HCT116 (cell line): ENCODE data around the gene ANXA4. TPM values are rescaled to one million over a fixed set of nuclear protein-coding genes. Genes with fewer than 3 reads are reported as not detected.

Source experiments
- ATAC-seq: fragments of 200-7000 bp; cut with Tn5 transposase; 2 replicates; pipeline ENCODE4 v1.9.1; 2020; ENCODE audit warnings: mild to moderate bottlenecking, moderate library complexity
- Bru-seq: library from RNA; stranded (reverse); fragments of 400-500 nt; gene quantifications from one replicate; lab custom pipeline; 2021; lab: Mats Ljungman, UMichigan
- BruChase-seq, 2 experiments: library from RNA; stranded (reverse); fragments of 400-500 nt; gene quantifications; one replicate each; lab custom pipeline; 2021; lab: Mats Ljungman, UMichigan
- BruUV-seq: library from RNA; stranded (reverse); fragments of 400-500 nt; replicated peaks from 2 replicates; lab custom pipeline; 2021; lab: Mats Ljungman, UMichigan
- CTCF ChIA-PET: fragments of 300-600 bp; sonication (Branson Sonifier 250); formaldehyde crosslinking; loops from one replicate; lab custom pipeline; 2021; ENCODE audit warnings: antibody characterized with exemption; lab: Charles Lee
- POLR2A ChIA-PET: fragments of 300-600, 350-600 bp; sonication (Branson Sonifier 250); formaldehyde crosslinking; loops from one replicate; lab custom pipeline; 2021; ENCODE audit warnings: antibody characterized with exemption; lab: Charles Lee
- RAD21 ChIA-PET, 2 experiments: fragments of 300-600 bp; sonication (Branson Sonifier 250); formaldehyde crosslinking; loops; one replicate each; lab custom pipeline; 2023; ENCODE audit warnings: low total read pairs in 2 of 2; ENCODE audit not compliant: uncharacterized antibody in 2 of 2, unreplicated experiment in 2 of 2, low non-redundant PET in 1 of 2; lab: Charles Lee
- DNase-seq: peaks from one replicate; pipeline ENCODE4 v3.0.0-alpha.2; 2010; ENCODE audit warnings: low read depth, low spot score
- H2AFZ ChIP-seq: fragments of 200-600 bp; shearing (Covaris generic), sonication (generic); 2 replicates; pipeline ENCODE4 v1.6.1; 2017; ENCODE audit warnings: low read depth, mixed run types, mixed read lengths, antibody characterized with exemption, low read length; ENCODE audit not compliant: poor library complexity, severe bottlenecking
- H3K27ac ChIP-seq: 2 replicates; pipeline ENCODE4 v1.5.1; 2012; ENCODE audit warnings: low read depth, low read length
- H3K27me3 ChIP-seq: fragments of 200-600 bp; sonication (generic); 2 replicates; pipeline ENCODE4 v1.6.1; 2016; ENCODE audit warnings: mixed run types, low read length, mixed read lengths; ENCODE audit not compliant: insufficient read depth
- H3K36me3 ChIP-seq, 2 experiments: fragments of 200-500 bp in 1 of 2; fragments of 200-600 bp in 1 of 2; sonication (Bioruptor generic) in 1 of 2; sonication (generic) in 1 of 2; 2 replicates each; pipeline versions ENCODE4 v1.5.1 to v1.6.1; 2014 to 2016; ENCODE audit warnings: low read length in 2 of 2, inconsistent platforms in 1 of 2, mixed read lengths in 1 of 2, mixed run types in 1 of 2; ENCODE audit not compliant: insufficient read depth in 2 of 2, control insufficient read depth in 1 of 2
- H3K4me1 ChIP-seq, 2 experiments: fragments of 200-600 bp in 1 of 2; sonication (generic) in 1 of 2; 2 replicates each; pipeline versions ENCODE4 v1.5.1 to v1.6.1; 2012 to 2017; ENCODE audit warnings: low read length in 2 of 2, inconsistent platforms in 1 of 2, mild to moderate bottlenecking in 1 of 2, mixed read lengths in 1 of 2, mixed run types in 1 of 2, moderate library complexity in 1 of 2; ENCODE audit not compliant: insufficient read depth in 2 of 2, control insufficient read depth in 1 of 2
- H3K4me2 ChIP-seq: fragments of 200-600 bp; sonication (generic); 2 replicates; pipeline ENCODE4 v1.6.1; 2017; ENCODE audit warnings: mixed run types, low read length, mixed read lengths
- H3K4me3 ChIP-seq, 2 experiments: fragments of 200-600 bp in 1 of 2; sonication (generic) in 1 of 2; replicated peaks in 1 of 2; 2 replicates each; pipeline ENCODE4 v1.5.1; 2011 to 2016; ENCODE audit warnings: low read length in 2 of 2, control low read depth in 1 of 2, low read depth in 1 of 2, mild to moderate bottlenecking in 1 of 2, mixed read lengths in 1 of 2, mixed run types in 1 of 2
- H3K79me2 ChIP-seq: fragments of 200-600 bp; sonication (generic); 2 replicates; pipeline ENCODE4 v1.6.1; 2017; ENCODE audit warnings: mild to moderate bottlenecking, mixed run types, low read length, moderate library complexity, mixed read lengths; ENCODE audit not compliant: insufficient read depth
- H3K9ac ChIP-seq: fragments of 200-600 bp; sonication (generic); 2 replicates; pipeline ENCODE4 v1.6.1; 2016; ENCODE audit warnings: low read length, mixed read lengths
- H3K9me2 ChIP-seq: fragments of 200-600 bp; sonication (generic), shearing (Covaris generic); 2 replicates; pipeline ENCODE4 v1.6.1; 2017; ENCODE audit warnings: mixed run types, mild to moderate bottlenecking, moderate library complexity; ENCODE audit not compliant: insufficient read depth
- H3K9me3 ChIP-seq, 2 experiments: fragments of 200-500 bp in 1 of 2; fragments of 200-600 bp in 1 of 2; sonication (Bioruptor generic) in 1 of 2; sonication (generic) in 1 of 2; 2 replicates each; pipeline ENCODE4 v1.6.1; 2014 to 2017; ENCODE audit warnings: low read length in 2 of 2, mixed read lengths in 2 of 2, inconsistent platforms in 1 of 2, low read depth in 1 of 2, mild to moderate bottlenecking in 1 of 2, mixed run types in 1 of 2, moderate library complexity in 1 of 2; ENCODE audit not compliant: control insufficient read depth in 1 of 2, insufficient read depth in 1 of 2
- H4K20me1 ChIP-seq: fragments of 200-600 bp; sonication (generic), shearing (Covaris generic); 2 replicates; pipeline ENCODE4 v1.6.1; 2017; ENCODE audit warnings: mixed run types, mild to moderate bottlenecking, moderate library complexity; ENCODE audit not compliant: insufficient read depth
- ATF3 ChIP-seq: IDR thresholded peaks from 2 replicates; pipeline ENCODE4 v1.6.1; 2012
- CBX3 ChIP-seq: IDR thresholded peaks from 2 replicates; pipeline ENCODE4 v1.6.1; 2012; ENCODE audit warnings: low read depth
- CEBPB ChIP-seq: IDR thresholded peaks from 2 replicates; pipeline ENCODE4 v1.6.1; 2012; ENCODE audit warnings: low read depth
- EGR1 ChIP-seq: IDR thresholded peaks from 2 replicates; pipeline ENCODE4 v1.6.1; 2012; ENCODE audit warnings: low read depth
- EZH2 ChIP-seq: fragments of 200-600 bp; sonication (generic); IDR thresholded peaks from 2 replicates; pipeline ENCODE4 v1.6.1; 2017; ENCODE audit warnings: antibody characterized with exemption, mixed run types
- EZH2phosphoT487 ChIP-seq: fragments of 200-600 bp; IDR thresholded peaks from 2 replicates; pipeline ENCODE4 v1.6.1; 2018; ENCODE audit warnings: antibody characterized with exemption, borderline replicate concordance
- FOSL1 ChIP-seq: IDR thresholded peaks from 2 replicates; pipeline ENCODE4 v1.6.1; 2012; ENCODE audit warnings: low read depth
- JUND ChIP-seq: IDR thresholded peaks from 2 replicates; pipeline ENCODE4 v1.6.1; 2012
- POLR2A ChIP-seq: IDR thresholded peaks from 2 replicates; pipeline ENCODE4 v1.7.0; 2011; ENCODE audit warnings: borderline replicate concordance; ENCODE audit not compliant: insufficient read depth, insufficient read length; ENCODE audit errors: extremely low read depth
- POLR2AphosphoS5 ChIP-seq: IDR thresholded peaks from 2 replicates; pipeline ENCODE4 v1.6.1; 2011; ENCODE audit warnings: mild to moderate bottlenecking, low read depth, low read length, moderate library complexity
- RAD21 ChIP-seq: IDR thresholded peaks from 2 replicates; pipeline ENCODE4 v1.6.1; 2012; ENCODE audit warnings: low read depth, mild to moderate bottlenecking
- REST ChIP-seq: IDR thresholded peaks from 2 replicates; pipeline ENCODE4 v1.6.1; 2012; ENCODE audit warnings: low read depth
- SIN3A ChIP-seq: IDR thresholded peaks from 2 replicates; pipeline ENCODE4 v1.6.1; 2012; ENCODE audit warnings: low read depth
- SP1 ChIP-seq: IDR thresholded peaks from 2 replicates; pipeline ENCODE4 v1.6.1; 2012; ENCODE audit warnings: low read depth
- SRF ChIP-seq: IDR thresholded peaks from 2 replicates; pipeline ENCODE4 v1.6.1; 2012; ENCODE audit warnings: low read depth
- TCF7L2 ChIP-seq: IDR thresholded peaks from 2 replicates; pipeline ENCODE4 v1.7.0; 2011; ENCODE audit warnings: borderline replicate concordance, inconsistent platforms; ENCODE audit not compliant: insufficient read depth, insufficient read length; ENCODE audit errors: extremely low read depth
- YY1 ChIP-seq: IDR thresholded peaks from 2 replicates; pipeline ENCODE4 v1.6.1; 2011; ENCODE audit warnings: low read length, low read depth, moderate library complexity, mild to moderate bottlenecking; ENCODE audit not compliant: insufficient replicate concordance; ENCODE audit errors: extremely low read depth
- ZBTB33 ChIP-seq: IDR thresholded peaks from 2 replicates; pipeline ENCODE4 v1.6.1; 2011; ENCODE audit warnings: mild to moderate bottlenecking, low read length, moderate library complexity; ENCODE audit not compliant: insufficient replicate concordance; ENCODE audit errors: extremely low read depth
- ZFX ChIP-seq: fragments of 450-650 bp; IDR thresholded peaks from 2 replicates; pipeline ENCODE4 v1.6.1; 2017
- ZNF274 ChIP-seq: fragments of 200-500 bp; sonication (Bioruptor generic); IDR thresholded peaks from 2 replicates; pipeline ENCODE4 v1.6.1; 2014; ENCODE audit warnings: mild to moderate bottlenecking, low read depth, low read length, inconsistent platforms
- intact Hi-C: fragments of 100-400 bp; cut with micrococcal nuclease; formaldehyde crosslinking; loops from 2 replicates; pipeline ENCODE4 v1.10.0; 2022
- long read RNA-seq: library from polyadenylated mRNA; unstranded; transcript quantifications from one replicate; pipeline ENCODE4 v2.0.0, GENCODE V29; 2021; ENCODE audit not compliant: unreplicated experiment
- polyA plus RNA-seq: library from polyadenylated mRNA; unstranded; fragments of >200 nt; gene quantifications from 2 replicates; pipeline ENCODE4 v1.2.1, GENCODE V29; 2012; ENCODE audit warnings: missing spikeins
- total RNA-seq: library from RNA; stranded (reverse); gene quantifications from one replicate; pipeline ENCODE4 v1.2.1, GENCODE V29; 2021; ENCODE audit not compliant: unreplicated experiment

ANXA4 gene
- total RNA-seq (64.6 TPM), Bru-seq, nascent RNA (percentile 68 among the genes with signal in this experiment), BruChase-seq, experiment 1, labeled RNA remaining after a 6-hour chase (percentile 61 among the genes with signal in this experiment), BruChase-seq, experiment 2, labeled RNA remaining after a 2-hour chase (percentile 66 among the genes with signal in this experiment)
- polyA plus RNA-seq: 68.6 and 75.8 TPM in 2 replicates
- long read RNA-seq, transcript ANXA4-201 (13 exons, 2,799 nt): major isoform, 73 of 99 reads
- long read RNA-seq, partial matches to known transcripts: 11 of 99 reads
- long read RNA-seq, other reads (novel, unspliced or antisense): 15 of 99 reads

- CTCF ChIA-PET: interaction anchor here (0.6 to 3.5 kb wide), 4 partner anchors 14 to 562 kb away, joined by 3 to 21 read pairs (median 4); no protein-coding TSS in a partner anchor
- Histone ChIP-seq H3K9ac (peak within 1 kb of the TSS; percentile 87), H3K4me2 (peak within 1 kb of the TSS; percentile 87), H4K20me1 (no peaks in the 10 kb centered on the region), H3K79me2 (peaks cover 40% of the 10 kb centered on the region), H3K9me3 (no peaks in the 10 kb centered on the region), H3K9me2 (no peaks in the 10 kb centered on the region), H3K4me1 (peaks cover 18 to 29% of the 10 kb centered on the region in 2 experiments), H3K27ac (peak within 1 kb of the TSS; percentile 79), H2AFZ (peak within 1 kb of the TSS; percentile 75), H3K27me3 (no peaks in the 10 kb centered on the region), H3K36me3 (no peaks in the 10 kb centered on the region), H3K4me3 (peak within 1 kb of the TSS; percentile 77 to 95)
- DNase-seq (peak; percentile 62), ATAC-seq (peak; percentile 92)
- intact Hi-C loops: loop anchor here (5.0 kb wide), 1 partner anchor 76 kb away; no protein-coding TSS in a partner anchor
- RAD21 ChIA-PET: interaction anchor here in 1 of 2 experiments (1.1 kb wide), 2 partner anchors 17 to 75 kb away, joined by 4 to 5 read pairs; no protein-coding TSS in a partner anchor
- POLR2A ChIA-PET: interaction anchor here (0.8 to 1.8 kb wide), 5 partner anchors 9 to 25 kb away, joined by 3 to 8 read pairs (median 3); no protein-coding TSS in a partner anchor
- BruUV-seq: no TSS peak
- TF ChIP-seq EGR1 (no peak), POLR2A (peak; percentile 79), REST (no peak), RAD21 (no peak; the same call in none of the 2 replicates), ATF3 (no peak), SIN3A (peak; percentile 85), POLR2AphosphoS5 (peak; percentile 96), TCF7L2 (no peak), EZH2 (no peak), ZNF274 (no peak), FOSL1 (no peak), JUND (no peak; the same call in 1 of the 2 replicates), YY1 (peak; percentile 42), ZBTB33 (no peak), ZFX (peak; percentile 96), CBX3 (0 out of 2 replicates have a peak, but pooled peaks have one; percentile 28), CEBPB (no peak), SRF (no peak), EZH2phosphoT487 (no peak), SP1 (peak; percentile 53)
These were observed at the start of gene ANXA4 for GRCh38 chr2:69741575-69742321. TSS of gene ANXA4 (plus strand) at chr2:69742134. CDS start at chr2:69781566, 39,432 bp downstream.
